GM19438 (cell line): ENCODE measurements around the gene EPS15.

Source experiments
- ATAC-seq: cut with Tn5 transposase; IDR thresholded peaks from one replicate; pipeline ENCODE4 v1.9.1; 2021; ENCODE audit warnings: low read depth; ENCODE audit not compliant: unreplicated experiment

EPS15 gene

GRCh38 chr1:51304360-51304759, 214.7 kb downstream of the EPS15 start:
- no peak for ATAC-seq
